Fibroblast of gingiva (primary cell): ENCODE results near the gene MPND.

Experiments
- DNase-seq: peaks from one replicate; pipeline ENCODE4 v3.0.0-alpha.2; 2011; ENCODE audit warnings: low read depth

Gene MPND

DNA sequence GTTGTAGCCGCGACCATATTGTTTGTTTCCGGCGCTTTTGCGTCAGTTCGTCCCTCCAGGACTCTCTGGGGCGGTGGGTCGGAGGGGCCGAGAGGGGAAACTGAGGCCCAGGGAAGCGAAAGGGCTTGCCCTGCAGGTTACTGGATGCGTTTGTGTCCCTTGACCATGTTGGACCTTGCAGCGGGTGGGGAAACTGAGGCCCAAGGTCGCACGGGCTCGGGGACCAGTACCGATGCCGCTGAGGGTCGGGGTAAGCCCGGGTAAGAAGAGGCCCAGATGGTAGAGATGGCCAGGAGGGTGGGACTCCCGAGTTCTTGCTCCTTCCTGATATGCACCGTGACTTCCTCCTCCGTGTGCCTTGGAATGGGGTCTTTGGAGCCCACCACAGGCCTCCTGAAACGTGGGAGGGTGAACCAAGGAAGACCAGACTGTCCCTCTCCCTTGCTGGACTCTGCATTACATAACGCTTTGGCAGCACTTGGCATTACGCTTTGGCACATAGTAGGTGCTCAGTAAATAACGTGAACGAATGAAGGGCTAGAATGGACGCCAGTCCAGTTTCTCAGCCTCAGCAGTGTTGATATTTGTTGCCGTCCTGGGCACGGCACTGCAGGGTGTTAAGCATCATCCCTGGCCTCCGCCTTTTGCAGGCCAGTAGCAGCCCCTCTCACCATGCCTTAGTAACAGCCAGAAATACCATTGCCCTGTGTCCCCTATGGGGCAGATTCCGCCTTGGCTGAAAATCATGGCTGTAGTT, 59.8 kb downstream of the MPND start:
- DNase-seq, result no peak

DNA sequence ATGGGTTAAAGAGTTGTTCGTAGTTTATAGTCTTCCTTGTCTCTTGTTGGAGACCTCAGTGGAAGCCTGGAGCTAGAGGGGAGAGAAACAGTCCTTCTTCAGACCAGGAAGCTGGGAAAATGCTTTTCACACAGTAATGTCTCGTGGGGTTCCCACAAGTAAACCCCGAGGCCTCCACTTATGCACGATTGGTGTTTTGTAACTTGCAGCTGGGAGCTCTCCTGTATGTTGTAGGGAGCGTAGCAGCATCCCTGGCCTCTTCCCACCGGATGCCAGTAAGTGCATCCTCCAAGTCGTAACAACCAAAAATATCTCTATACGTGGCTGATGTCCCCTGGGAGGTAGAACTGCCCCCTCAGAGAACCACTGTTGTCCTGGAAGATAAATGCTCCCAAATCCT, 62.6 kb downstream of the MPND start:
- no peak for DNase-seq

DNA sequence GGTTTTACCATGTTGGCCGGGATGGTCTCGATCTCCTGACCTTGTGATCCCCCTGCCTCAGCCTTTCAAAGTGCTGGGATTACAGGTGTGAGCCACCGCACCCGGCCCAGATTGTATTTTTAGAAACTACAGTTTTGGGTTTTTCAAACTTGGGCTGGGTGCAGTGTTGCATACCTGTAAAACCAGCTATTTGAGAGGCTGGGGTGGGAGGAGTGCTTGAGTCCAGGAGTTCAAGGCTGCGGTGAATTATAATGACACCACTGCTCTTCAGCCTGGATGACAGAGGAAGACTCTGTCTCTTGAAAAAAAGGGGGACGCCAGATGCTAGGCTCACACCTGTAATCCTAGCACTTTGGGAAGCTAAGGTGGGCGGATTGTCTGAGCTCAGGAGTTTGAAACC, 63.3 kb downstream of the MPND start:
- no peak for DNase-seq

DNA sequence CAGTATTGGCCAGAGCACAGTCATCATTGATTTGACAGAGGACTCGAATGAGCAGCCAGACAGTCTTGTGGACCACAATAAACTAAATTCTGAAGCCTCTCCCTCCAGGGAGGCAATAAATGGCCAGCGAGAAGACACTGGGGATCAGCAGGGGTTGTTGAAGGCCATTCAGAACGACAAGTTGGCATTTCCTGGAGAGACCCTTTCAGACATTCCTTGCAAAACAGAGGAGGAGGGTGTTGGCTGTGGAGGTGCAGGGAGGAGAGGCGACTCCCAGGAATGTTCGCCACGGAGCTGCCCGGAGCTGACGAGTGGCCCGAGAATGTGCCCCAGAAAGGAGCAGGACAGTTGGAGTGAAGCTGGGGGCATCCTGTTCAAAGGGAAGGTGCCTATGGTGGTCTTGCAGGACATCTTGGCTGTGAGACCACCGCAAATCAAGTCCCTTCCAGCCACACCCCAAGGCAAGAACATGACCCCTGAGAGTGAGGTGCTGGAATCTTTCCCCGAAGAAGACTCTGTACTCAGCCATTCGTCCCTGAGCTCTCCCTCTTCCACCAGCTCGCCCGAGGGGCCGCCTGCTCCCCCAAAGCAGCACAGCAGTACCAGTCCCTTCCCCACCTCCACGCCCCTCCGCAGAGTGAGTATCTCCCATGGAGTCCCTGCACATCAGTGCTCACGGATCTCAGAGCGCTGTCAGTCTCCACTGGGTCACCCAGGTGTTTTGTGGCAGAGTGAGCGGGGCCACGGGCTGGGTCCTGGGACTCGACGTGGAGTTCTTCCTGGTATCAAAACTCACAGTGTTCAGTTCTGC, 66.0 kb downstream of the MPND start:
- no peak for DNase-seq
